ENCODE results near the gene CLDN24. TPM values are rescaled to one million over a fixed set of nuclear protein-coding genes. Genes with fewer than 3 reads are reported as not detected.

The CLDN24 gene
- total RNA-seq, 1 donor from 2014 or later: not detected

- peaks cover 4% of the 10 kb centered on the region for H3K27me3 Mint-ChIP-seq (ENCODE audit: unreplicated experiment)
- TF ChIP-seq, protein P1, sequence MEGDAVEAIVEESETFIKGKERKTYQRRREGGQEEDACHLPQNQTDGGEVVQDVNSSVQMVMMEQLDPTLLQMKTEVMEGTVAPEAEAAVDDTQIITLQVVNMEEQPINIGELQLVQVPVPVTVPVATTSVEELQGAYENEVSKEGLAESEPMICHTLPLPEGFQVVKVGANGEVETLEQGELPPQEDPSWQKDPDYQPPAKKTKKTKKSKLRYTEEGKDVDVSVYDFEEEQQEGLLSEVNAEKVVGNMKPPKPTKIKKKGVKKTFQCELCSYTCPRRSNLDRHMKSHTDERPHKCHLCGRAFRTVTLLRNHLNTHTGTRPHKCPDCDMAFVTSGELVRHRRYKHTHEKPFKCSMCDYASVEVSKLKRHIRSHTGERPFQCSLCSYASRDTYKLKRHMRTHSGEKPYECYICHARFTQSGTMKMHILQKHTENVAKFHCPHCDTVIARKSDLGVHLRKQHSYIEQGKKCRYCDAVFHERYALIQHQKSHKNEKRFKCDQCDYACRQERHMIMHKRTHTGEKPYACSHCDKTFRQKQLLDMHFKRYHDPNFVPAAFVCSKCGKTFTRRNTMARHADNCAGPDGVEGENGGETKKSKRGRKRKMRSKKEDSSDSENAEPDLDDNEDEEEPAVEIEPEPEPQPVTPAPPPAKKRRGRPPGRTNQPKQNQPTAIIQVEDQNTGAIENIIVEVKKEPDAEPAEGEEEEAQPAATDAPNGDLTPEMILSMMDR (IDR thresholded peaks at IDR 0.05; ENCODE audit: unreplicated experiment): no peak
- DNase-seq (ENCODE audit: low spot score): no peak
- peaks cover 12% of the 10 kb centered on the region for H3K4me1 Mint-ChIP-seq (ENCODE audit: unreplicated experiment)
- H3K9me3 Mint-ChIP-seq (ENCODE audit: unreplicated experiment): no peaks in the 10 kb centered on the region
- no peak overlapping the region for H3K4me3 Mint-ChIP-seq (ENCODE audit: unreplicated experiment)
- H3K27ac Mint-ChIP-seq (ENCODE audit: unreplicated experiment): no peak overlapping the region
- no peaks in the 10 kb centered on the region for H3K36me3 Mint-ChIP-seq (ENCODE audit: low read depth, unreplicated experiment)
Observed at GRCh38 chr4:183343730-183344129, 21.5 kb upstream of the CLDN24 start.

GRCh38 chr4:183342541-183343533 is 20.6 kb upstream of the CLDN24 start:
- peaks cover 4% of the 10 kb centered on the region for H3K27me3 Mint-ChIP-seq (ENCODE audit: unreplicated experiment)
- no peak for DNase-seq (ENCODE audit: low spot score)
- H3K4me3 Mint-ChIP-seq (ENCODE audit: unreplicated experiment): no peak overlapping the region
- TF ChIP-seq, protein P1 (IDR thresholded peaks at IDR 0.05; ENCODE audit: unreplicated experiment): no peak
- H3K36me3 Mint-ChIP-seq (ENCODE audit: low read depth, unreplicated experiment): no peaks in the 10 kb centered on the region
- peaks cover 18% of the 10 kb centered on the region for H3K4me1 Mint-ChIP-seq (ENCODE audit: unreplicated experiment)
- no peaks in the 10 kb centered on the region for H3K9me3 Mint-ChIP-seq (ENCODE audit: unreplicated experiment)
- no peak overlapping the region for H3K27ac Mint-ChIP-seq (ENCODE audit: unreplicated experiment)

DNA sequence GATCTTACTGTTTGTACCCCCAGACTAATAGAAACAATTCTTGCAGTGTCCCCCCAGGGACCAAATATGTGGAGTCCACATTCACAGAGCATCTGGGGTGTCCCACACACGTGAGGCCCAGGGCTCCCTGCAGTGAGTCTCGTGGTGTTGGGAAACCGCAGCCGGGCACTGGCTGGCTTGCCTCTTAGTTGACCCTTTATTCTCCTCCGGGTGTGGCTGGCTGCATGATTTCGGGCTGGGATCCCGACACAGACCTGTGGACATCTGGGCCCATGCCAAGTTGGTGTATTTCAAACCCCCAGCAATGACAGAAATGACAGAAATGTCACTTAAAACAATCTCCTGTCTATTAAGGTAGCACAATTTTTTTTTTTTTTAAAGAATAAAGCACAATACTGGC is 15.6 kb upstream of the CLDN24 start:
- Mint-ChIP-seq H3K9me3 (ENCODE audit: unreplicated experiment) (no peaks in the 10 kb centered on the region), H3K27ac (ENCODE audit: unreplicated experiment) (no peak overlapping the region), H3K4me1 (ENCODE audit: unreplicated experiment) (peaks cover 38% of the 10 kb centered on the region), H3K27me3 (ENCODE audit: unreplicated experiment) (no peaks in the 10 kb centered on the region), H3K36me3 (ENCODE audit: low read depth, unreplicated experiment) (no peaks in the 10 kb centered on the region), H3K4me3 (ENCODE audit: unreplicated experiment) (no peak overlapping the region)
- TF ChIP-seq, protein P1 (IDR thresholded peaks at IDR 0.05; ENCODE audit: unreplicated experiment): no peak
- no peak for DNase-seq (ENCODE audit: low spot score)

DNA sequence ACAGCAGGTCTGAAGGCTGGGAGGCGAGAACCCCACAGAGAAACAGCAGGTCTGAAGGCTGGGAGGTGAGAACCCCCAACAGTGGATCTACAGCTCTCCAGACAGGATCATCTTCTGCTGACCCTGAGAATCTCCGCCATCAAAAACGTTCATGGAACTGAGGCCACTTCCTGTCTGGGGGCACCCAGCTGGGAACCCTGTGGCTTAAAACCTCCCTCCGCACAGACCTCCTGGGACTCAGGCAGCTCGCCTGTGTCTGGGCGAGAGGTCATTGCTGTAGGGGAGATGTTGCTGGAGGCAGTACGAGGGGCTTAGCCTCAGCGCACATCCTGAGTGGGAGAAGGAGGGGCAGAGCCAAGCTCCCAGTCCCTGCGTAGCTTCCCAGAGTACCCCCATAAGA is 15.1 kb upstream of the CLDN24 start:
- H3K9me3 Mint-ChIP-seq (ENCODE audit: unreplicated experiment): no peaks in the 10 kb centered on the region
- H3K4me1 Mint-ChIP-seq (ENCODE audit: unreplicated experiment): peaks cover 38% of the 10 kb centered on the region
- H3K36me3 Mint-ChIP-seq (ENCODE audit: low read depth, unreplicated experiment): no peaks in the 10 kb centered on the region
- H3K4me3 Mint-ChIP-seq (ENCODE audit: unreplicated experiment): no peak overlapping the region
- TF ChIP-seq, protein P1 (IDR thresholded peaks at IDR 0.05; ENCODE audit: unreplicated experiment): no peak
- no peaks in the 10 kb centered on the region for H3K27me3 Mint-ChIP-seq (ENCODE audit: unreplicated experiment)
- no peak for DNase-seq (ENCODE audit: low spot score)
- H3K27ac Mint-ChIP-seq (ENCODE audit: unreplicated experiment): no peak overlapping the region

- TF ChIP-seq, protein P1 (IDR thresholded peaks at IDR 0.05; ENCODE audit: unreplicated experiment): no peak
- H3K27ac Mint-ChIP-seq (ENCODE audit: unreplicated experiment): peak overlapping the region; percentile 96
- no peaks in the 10 kb centered on the region for H3K27me3 Mint-ChIP-seq (ENCODE audit: unreplicated experiment)
- no peak overlapping the region for H3K4me3 Mint-ChIP-seq (ENCODE audit: unreplicated experiment)
- no peak for DNase-seq (ENCODE audit: low spot score)
- no peaks in the 10 kb centered on the region for H3K36me3 Mint-ChIP-seq (ENCODE audit: low read depth, unreplicated experiment)
- H3K4me1 Mint-ChIP-seq (ENCODE audit: unreplicated experiment): peaks cover 35% of the 10 kb centered on the region
- no peaks in the 10 kb centered on the region for H3K9me3 Mint-ChIP-seq (ENCODE audit: unreplicated experiment)
Observed at GRCh38 chr4:183335369-183335940, 13.2 kb upstream of the CLDN24 start.
